K562 (cell line): ENCODE data around the gene EPB41L4B. TPM values are rescaled to one million over a fixed set of nuclear protein-coding genes. Genes with fewer than 3 reads are reported as not detected.

Experiments
- EP300 ChIP-seq: IDR thresholded peaks from 2 replicates; pipeline ENCODE4 v1.6.1; 2012; ENCODE audit warnings: low read length, improper control_type of control experiment
- ETV6 ChIP-seq, 3 experiments: fragments of 150-350 bp in 1 of 3; sonication (generic) in 1 of 3; formaldehyde crosslinking in 1 of 3; IDR thresholded peaks; 2 replicates each; pipeline versions ENCODE4 v1.6.1 to v1.8.0; 2014 to 2022; ENCODE audit warnings: borderline replicate concordance in 2 of 3, low read depth in 2 of 3, antibody characterized with exemption in 1 of 3, low read length in 1 of 3, mild to moderate bottlenecking in 1 of 3, missing genetic modification reagents in 1 of 3
- GTF3C2 ChIP-seq: IDR thresholded peaks from 3 replicates; pipeline ENCODE4 v1.6.1; 2011; ENCODE audit warnings: borderline replicate concordance, mild to moderate bottlenecking, moderate library complexity; ENCODE audit not compliant: insufficient read length; ENCODE audit errors: extremely low read depth
- MCM3 ChIP-seq: fragments of 450-650 bp; IDR thresholded peaks from 2 replicates; pipeline ENCODE4 v1.6.1; 2016
- MYNN ChIP-seq, 2 experiments: sonication (generic); formaldehyde crosslinking in 1 of 2; IDR thresholded peaks; 2 replicates each; pipeline versions ENCODE4 v1.5.0 to v1.6.1; 2016 to 2020; ENCODE audit warnings: antibody characterized with exemption in 1 of 2, missing genetic modification reagents in 1 of 2
- PTTG1 ChIP-seq: fragments of 450-650 bp; IDR thresholded peaks from 2 replicates; pipeline ENCODE4 v1.6.1; 2016; ENCODE audit warnings: low read depth, mild to moderate bottlenecking, missing genetic modification characterization, missing compliant biosample characterization
- RERE ChIP-seq: sonication (generic); formaldehyde crosslinking; IDR thresholded peaks from 2 replicates; pipeline ENCODE4 v1.8.0; 2023; ENCODE audit warnings: missing genetic modification reagents, mild to moderate bottlenecking, borderline replicate concordance
- TCFL5 ChIP-seq: fragments of 250-450 bp; sonication (Bioruptor Pico); conservative IDR thresholded peaks from 2 replicates; pipeline ENCODE4 v1.6.1; 2021; ENCODE audit warnings: mild to moderate bottlenecking, moderate library complexity, matching md5 sums
- TRIM24 ChIP-seq, 2 experiments: fragments of 450-650 bp; IDR thresholded peaks; 2 replicates each; pipeline ENCODE4 v1.6.1; 2016
- ZKSCAN3 ChIP-seq: fragments of 250-450 bp; sonication (Bioruptor Pico); IDR thresholded peaks from 2 replicates; pipeline ENCODE4 v1.4.0; 2020
- ZNF592 ChIP-seq: fragments of 450-650 bp; IDR thresholded peaks from 2 replicates; pipeline ENCODE4 v1.6.1; 2017; ENCODE audit warnings: antibody characterized with exemption, mild to moderate bottlenecking
- ZNF740 ChIP-seq, 3 experiments: fragments of 200-800 bp in 1 of 3; sonication (Bioruptor generic) in 1 of 3; sonication (generic) in 1 of 3; formaldehyde crosslinking in 1 of 3; IDR thresholded peaks; 2 replicates each; pipeline versions ENCODE4 v1.6.1 to v1.8.0; 2016 to 2022; ENCODE audit warnings: mild to moderate bottlenecking in 2 of 3, missing compliant biosample characterization in 2 of 3, missing genetic modification characterization in 2 of 3, missing genetic modification reagents in 1 of 3
- polyA plus RNA-seq, 8 experiments: library from polyadenylated mRNA; depleted of rRNA in 4 of 8; stranded (reverse) in 5 of 8; unstranded in 3 of 8; fragments of >200 nt; fragmentation: Nextera tagmentation in 2 of 8; fragmentation: Illumina TruSeq in 1 of 8; extraction: Ambion mirVana in 2 of 8; extraction: Trizol in 1 of 8; gene quantifications; 2 replicates each; pipeline versions ENCODE4 v1.2.1 to v1.2.3, GENCODE V29; 2011 to 2014; ENCODE audit warnings: inconsistent platforms in 1 of 8, missing spikeins in 1 of 8
- total RNA-seq, 7 experiments: library from RNA; depleted of rRNA in 6 of 7; stranded (reverse); fragments of >200 nt in 6 of 7; fragmentation: Illumina TruSeq in 2 of 7; extraction: Trizol in 2 of 7; gene quantifications; 2 replicates each; pipeline versions ENCODE4 v1.2.1 to v1.2.3, GENCODE V29; 2011 to 2021; ENCODE audit warnings: low replicate concordance in 1 of 7

EPB41L4B gene
- total and polyA plus RNA-seq, 9 of the 15 experiments (the other 6 are each of a cell fraction or from before 2014, with no cell fraction given): 0.09 to 0.38 (median 0.21) TPM

- TF ChIP-seq GTF3C2: no peak
- TF ChIP-seq ZKSCAN3 (CRISPR knock-in tag): no peak
- TF ChIP-seq PTTG1 (tag): no peak
- no peak for TF ChIP-seq ETV6 (IDR thresholded peaks at IDR 0.05; ENCODE audit: borderline replicate concordance in 1 of 2, low read depth in 2 of 2, low read length in 1 of 2)
- no peak for TF ChIP-seq ETV6 (CRISPR knock-in tag; IDR thresholded peaks at IDR 0.05; ENCODE audit: borderline replicate concordance)
- TF ChIP-seq MYNN (IDR thresholded peaks at IDR 0.05): no peak
- TF ChIP-seq MYNN (CRISPR knock-in tag; IDR thresholded peaks at IDR 0.05): no peak
- no peak for TF ChIP-seq MCM3
- TF ChIP-seq TRIM24 (IDR thresholded peaks at IDR 0.05): 0 out of 4 replicates have a peak, but pooled peaks have one; percentile 10 to 14
- peak; percentile 90 for TF ChIP-seq ZNF592
- no peak for TF ChIP-seq RERE (CRISPR knock-in tag)
- peak; percentile 51 for TF ChIP-seq EP300
- TF ChIP-seq ZNF740 (CRISPR knock-in tag; IDR thresholded peaks at IDR 0.05): no peak
- no peak for TF ChIP-seq ZNF740 (tag; IDR thresholded peaks at IDR 0.05)
- TF ChIP-seq TCFL5 (CRISPR knock-in tag): no peak
Observed at GRCh38 chr9:109143881-109144562, 176.8 kb downstream of the EPB41L4B start (continued).
